GM21360 (cell line): Measurements from ENCODE around the gene RPP25L.

Experiments used
- ATAC-seq: cut with Tn5 transposase; IDR thresholded peaks from one replicate; pipeline ENCODE4 v1.9.1; 2021; ENCODE audit warnings: mild to moderate bottlenecking, moderate library complexity; ENCODE audit not compliant: unreplicated experiment

The RPP25L gene

DNA sequence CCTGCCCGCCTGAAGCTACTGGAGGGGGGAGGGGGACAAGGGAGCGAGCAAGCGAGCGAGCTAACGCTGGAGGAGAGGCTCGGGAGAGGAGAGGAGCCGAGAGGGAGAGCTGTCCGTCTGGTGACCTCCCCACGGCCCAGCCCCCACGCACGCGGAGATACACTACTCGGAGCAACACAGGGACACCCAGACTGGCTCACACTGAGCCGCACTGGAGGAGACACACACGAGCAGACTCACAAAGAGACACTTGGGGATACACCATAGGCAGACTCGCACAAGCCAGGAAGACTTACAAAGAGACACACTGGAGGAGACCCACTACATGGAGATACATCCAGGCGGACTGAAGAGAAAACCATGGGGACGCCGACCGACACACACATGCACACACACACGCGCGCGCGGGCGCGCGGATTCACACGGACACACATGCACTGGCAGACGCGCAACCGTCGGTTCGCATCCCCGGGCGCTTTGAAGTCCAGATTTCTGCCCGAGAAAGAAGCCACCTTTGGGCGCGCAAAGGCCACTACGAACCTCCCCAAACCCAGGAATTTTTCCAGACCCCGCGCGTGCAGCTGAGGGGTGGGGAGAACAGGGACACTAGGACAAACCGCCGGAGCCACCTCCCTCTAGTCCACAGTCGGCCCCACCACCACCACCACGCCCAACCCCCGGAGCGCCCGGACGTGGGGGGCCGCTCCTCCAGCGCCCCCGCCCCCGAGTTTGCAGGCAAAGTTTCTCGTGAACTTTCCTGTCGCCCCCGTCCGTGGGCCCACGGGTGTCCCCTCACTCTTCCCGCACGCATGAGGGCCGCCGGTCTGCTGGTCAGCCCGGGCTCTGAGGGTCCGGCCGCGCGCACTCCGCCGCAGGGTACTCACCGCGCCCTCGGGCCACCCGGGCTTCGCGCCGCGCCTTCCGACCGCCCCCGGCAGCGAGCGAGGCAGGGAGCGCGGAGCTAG is 22.9 kb downstream of the RPP25L start:
- ATAC-seq: no peak

DNA sequence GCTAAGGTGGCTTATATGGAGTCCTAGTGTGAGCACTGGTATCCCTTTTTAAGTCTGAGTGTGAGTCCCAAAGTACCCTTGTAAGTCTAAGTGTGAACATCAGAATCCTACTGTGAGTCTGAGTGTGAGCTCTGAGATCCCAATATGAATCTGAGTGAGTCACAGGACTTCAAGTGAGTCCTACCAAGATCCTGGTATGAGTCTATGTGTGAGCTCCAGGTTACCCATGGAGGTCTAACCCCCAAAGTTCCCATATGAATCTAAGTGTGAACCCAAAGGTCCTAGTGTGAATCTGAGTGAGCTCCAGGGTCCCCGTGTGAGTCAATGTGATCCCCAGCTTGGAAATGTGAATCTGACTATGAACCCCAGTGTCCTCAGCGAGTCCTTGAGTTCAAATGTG is 24.6 kb downstream of the RPP25L start:
- no peak for ATAC-seq

DNA sequence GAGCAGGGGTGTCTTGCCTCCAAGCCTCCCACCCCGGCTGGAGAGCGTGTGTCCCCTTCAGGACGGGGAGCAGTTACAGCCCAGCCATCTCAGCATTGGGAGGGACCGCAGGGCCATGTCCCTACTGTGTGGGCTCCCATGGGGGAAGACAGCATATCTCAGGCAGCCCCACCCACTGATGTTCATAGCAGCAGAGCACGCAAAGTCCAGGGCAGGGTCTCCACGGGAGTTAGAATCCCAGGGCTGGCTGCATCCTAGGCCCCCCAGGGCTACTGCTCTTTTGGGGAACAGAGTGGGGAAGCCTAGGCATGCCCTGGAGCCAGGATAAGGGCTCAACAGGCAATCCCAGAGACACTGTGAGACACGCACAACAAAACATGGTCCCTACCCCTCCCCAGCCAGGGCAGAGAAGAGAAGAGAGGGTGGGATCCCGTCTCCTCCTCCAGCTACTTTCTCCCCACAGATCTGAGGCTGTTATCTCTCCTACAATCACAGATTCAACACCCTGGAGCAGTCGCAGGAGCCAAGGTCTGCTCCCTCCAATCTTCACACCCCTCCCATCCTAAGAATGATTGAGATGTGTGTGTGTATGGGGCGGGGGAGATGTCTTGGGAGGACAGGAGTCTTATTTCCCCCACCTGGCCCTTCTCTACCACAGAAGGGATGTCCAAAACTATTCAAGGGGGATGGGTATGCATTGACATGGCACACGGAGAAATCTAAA is 25.8 kb downstream of the RPP25L start:
- ATAC-seq: no peak

DNA sequence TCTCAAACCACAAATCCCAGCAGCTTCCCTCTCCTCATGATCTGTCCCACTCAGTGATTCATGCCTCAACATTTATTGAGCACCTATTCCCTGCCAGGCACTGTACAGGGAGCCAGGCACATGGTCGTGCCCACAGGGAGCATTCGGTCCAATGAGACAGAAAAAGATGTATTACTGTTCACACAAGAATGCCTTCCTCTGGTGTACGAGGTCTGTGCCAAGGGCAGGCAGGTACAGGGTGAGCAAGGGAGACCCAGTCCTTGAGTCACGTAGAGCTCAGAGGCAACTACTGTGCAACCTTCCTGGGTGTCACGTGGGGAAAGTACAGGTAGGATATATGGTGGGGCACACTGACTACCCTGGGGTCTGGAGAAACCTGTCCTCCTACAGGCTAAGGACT is 26.9 kb downstream of the RPP25L start:
- no peak for ATAC-seq

DNA sequence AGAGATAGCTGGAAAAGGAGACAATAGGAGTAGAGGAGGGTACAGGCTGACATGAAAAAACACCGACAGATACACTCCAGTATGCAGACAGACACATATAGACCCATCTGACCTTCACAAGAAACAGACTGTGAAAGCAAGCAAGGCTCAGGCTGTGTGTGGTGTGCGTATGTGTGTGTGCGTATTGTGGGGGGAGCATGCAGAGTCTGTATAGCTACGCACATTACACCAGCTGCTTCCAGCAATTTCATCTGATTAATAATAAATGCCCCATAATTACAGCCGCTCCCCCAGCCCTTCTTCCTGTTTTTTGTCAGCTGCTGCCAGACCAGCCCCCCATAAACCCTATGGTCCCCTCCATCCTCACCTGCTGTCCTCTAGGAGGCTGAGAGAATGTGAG is 29.1 kb downstream of the RPP25L start:
- ATAC-seq: no peak

DNA sequence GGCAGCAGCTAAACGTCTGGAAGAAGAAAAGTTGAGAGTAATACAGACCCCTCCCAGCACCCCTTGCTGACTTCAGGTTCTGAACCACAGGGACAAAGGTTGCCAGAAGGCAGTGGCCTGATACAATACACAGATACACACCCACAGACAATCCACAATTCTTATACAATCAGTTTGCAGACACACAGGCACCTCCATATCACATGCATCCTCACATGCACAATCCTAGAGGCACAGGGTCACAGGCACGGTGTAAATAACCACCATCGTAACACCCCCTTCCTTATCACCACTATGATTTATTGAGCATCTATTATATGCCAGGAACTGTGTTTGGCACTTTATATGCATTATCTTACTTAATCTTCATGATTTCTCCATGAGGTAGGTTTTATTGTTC is 30.6 kb downstream of the RPP25L start:
- ATAC-seq: no peak

DNA sequence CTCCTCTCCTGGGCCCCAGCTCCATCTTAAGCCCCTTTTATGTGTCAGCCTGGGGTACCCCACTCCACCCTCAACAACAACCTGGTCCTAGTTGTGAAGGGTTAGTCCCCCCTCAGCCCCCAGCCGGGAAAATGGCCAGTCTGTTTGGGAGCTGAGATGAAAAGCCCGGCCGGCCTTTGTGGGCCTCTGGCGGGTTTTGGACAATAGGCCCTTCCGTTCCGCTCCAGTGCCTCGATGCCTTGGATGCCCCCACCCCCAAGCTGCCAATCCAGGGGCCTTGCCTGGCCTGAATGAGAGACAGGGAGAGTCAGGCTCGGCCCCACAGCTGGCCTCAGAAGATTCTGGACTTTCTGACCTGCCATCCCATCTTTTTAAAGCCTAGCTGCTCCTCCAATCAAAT is 31.5 kb downstream of the RPP25L start:
- no peak for ATAC-seq

DNA sequence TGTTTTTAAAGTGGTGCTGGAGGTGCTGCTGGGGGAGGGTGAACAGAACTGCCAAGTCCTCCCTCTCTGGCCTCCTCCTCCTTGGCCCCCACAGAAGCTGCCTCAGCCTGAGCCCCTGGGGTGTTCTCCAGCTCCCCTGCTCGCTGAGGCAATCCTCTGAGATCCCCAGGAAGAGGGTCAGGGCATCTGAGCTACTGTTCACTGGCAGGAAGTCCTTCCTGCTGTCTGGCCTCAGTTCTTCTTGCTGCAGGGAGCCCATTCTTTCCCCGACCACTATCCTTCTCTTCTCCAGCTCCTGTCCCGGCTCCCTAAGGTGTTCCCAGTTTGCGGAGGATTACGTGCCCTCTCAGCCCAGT is 32.1 kb downstream of the RPP25L start:
- ATAC-seq: no peak

DNA sequence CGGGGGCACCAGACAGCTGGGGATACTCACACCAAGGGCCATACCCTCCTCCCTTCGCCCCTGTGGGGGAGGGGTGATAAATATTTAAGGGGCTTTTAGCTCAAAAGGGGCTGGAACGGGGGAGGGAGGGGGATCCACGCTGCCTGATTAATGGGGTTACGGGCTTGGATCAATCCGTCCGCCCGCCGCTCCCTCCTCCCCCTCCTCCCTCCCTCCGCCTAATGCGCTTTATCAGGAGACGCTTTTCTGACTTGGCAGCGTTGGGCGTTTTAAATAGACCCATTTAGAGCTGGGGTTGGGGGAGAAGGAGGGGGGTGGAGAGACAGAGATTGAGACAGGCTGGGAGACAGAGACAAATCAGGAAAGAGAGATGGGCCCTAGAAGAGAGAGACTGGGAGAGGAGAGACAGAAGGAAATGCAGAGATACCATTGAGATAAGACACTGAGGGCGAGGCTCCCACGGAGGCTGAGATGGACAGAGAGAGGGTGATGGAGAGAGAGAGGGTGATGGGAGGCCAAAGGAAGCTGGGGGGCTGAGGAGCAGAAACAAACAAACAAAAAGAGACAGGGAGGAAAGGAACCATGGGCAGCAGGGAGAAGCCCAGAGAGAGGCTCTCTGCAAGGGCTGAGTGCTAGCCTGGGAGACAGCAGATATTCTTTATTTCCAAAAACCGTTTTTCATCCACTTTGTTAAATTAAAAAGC is 32.6 kb downstream of the RPP25L start:
- ATAC-seq: no peak

DNA sequence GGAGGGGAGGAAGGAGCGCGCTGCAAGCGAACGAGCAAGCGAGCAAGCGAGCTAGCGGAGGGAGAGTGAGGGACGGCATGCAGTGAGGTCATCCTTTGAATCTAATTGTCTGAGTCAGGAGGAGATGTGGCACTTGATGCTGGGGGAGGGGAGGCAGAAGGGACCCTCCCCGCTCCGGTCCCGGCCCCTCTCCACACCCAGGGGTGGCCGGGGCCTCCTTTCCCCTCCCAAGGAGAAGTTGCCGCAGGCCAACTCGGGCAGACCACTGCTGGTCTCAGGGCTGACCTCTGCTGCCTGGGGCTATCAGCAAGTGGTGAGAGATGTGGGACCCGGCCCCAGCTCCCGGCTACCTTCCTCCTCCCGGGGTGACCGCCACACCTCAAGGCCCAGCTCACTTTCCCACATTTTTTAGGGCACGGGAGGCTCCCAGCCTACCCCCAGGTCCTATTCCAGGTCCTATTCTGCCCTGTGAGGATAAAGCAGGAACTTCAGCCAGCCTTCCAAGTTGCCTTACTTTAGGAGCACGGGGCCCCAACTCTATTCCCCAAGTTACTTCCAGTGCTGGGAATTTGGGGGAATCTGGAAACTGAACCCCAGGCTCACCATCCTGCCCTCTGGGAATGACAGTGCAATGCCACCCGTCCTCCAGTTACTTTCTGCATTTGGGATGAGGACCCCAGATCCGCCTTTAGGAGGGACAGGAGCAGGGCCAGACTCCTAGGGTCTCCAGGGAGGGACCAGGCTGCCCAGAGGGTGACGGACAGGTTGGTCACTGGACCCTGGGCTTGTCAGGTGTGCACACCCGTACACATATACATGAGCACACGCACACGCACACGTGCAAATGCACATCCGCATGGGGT is 33.4 kb downstream of the RPP25L start:
- ATAC-seq: no peak

DNA sequence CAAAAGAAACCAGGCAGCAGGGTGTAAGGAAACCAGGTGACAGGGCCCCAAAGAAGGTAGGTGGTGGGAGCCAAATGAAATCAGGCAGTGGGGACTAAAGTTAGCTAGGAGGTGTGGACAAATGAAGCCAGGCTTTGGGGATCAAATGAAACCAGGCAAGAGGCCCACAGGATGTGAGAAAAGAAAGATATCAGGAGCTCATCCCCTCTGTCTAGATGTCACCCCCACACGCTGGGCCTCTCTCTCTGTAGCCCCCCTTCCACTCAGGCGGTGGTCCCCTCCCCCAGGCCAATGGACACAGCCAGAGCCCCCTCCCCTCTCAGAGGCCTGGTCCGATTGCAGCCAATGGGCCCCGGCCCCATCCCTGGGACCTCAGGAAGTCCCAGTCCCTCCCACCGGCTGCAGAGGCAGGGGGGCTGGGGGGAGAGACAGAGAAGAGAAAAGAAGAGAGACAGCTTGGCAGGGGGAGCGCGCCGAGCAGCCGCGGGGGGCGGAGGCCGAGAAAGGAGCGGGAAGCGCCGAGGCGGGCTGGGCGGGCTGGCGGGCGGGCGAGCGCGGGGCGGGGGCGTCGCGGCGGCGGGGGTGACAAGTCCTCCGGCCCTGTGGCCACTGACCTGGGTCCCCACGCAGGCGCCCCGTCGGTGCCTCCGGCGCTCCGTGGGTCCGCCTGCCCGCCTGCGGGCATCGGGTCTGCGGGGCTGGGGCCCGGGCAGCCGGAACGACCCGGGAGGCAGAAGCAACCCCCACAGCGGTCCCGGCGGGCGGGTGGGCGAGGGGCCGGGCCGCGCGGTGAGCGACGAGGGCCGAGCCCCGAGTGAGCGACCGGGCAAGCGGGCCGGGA is 34.3 kb downstream of the RPP25L start:
- no peak for ATAC-seq

DNA sequence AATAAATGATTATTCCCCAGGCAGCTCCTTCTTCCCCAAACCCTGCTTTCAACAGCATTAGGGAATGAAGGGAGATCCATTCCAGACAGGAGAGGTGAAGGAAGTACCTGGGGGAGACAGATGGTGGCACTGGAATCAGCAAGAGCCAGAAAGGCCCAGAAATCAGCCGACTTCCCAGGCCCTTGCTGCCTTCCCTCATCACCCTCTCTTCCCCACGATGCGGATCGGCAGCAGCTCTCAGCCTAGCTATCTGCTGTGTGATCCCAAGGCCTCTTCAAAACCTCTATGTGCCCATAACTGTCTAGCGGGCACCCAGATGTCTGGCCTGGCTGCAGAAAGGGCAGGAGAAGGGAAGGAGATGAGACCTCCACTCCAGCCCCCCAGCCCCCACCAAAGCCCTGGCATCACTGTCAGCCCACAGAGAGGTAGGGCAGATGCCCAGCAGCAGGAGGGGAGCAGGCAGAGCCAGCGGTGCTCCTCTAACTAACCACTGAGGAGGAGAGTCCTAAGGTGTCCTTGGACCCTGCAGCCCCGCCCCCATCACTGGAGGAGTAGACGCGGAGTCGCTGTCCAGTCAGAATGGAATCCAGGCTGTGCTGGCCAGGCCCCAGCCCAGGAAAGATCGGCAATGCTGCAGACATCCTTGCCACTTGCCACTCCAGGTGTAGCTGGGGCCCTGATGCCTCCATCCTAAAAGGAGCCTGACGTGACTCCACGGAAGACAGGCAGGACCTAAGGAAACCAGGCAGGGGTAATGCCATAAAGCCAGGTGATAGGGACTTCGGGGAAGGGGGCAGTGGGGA is 35.1 kb downstream of the RPP25L start:
- no peak for ATAC-seq

DNA sequence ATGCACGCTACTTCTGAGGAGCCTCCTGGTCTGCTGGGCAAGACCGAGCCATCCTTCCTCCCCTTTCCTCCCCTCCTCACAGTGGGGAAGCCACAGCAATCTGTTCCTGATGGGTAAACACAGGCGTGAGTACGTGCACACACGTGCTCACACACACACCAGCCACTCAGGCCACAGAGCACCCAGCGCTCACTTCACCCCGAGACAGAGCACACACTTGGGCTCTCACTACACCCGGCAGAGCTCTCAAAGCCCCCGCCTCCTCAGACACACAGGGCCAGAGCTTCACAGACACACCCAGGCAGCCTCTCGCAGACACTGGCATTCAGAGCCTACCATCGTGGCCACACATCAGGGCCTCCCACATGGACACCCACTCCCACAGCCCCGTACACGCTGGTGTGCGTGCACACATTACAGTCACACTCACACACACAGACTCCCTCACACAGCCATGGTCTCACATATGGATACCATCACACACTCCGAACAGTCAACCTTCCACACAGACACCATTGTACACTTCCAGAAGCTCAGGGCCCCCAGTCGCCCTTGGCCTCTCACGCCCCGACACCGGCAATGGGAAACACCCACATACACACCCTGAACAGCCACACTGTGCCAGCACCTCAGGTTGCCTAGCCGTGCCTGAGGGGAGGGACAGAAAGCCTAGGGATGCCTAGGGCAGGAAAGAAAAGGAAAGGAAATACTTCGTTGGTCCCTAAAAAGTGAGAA is 35.9 kb downstream of the RPP25L start:
- ATAC-seq: no peak

DNA sequence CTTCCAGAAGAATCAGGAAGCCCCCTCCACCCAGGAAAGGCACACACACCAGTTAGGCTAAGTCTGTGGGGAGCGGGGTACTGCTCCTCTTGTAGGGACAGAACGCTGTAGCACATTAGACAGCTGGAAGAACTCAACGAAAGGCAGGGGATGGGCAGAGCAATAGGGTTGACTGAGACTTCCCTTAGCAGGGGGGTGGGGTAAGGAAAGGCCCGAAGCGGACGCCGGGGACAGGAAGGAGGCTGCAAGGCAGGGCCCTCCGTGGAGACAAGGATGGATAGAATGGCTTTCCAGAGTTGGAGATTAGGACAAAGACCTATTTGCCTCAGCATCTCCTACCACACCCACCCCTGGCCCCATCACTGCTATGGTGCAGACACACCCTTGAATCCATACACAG is 36.7 kb downstream of the RPP25L start:
- no peak for ATAC-seq

DNA sequence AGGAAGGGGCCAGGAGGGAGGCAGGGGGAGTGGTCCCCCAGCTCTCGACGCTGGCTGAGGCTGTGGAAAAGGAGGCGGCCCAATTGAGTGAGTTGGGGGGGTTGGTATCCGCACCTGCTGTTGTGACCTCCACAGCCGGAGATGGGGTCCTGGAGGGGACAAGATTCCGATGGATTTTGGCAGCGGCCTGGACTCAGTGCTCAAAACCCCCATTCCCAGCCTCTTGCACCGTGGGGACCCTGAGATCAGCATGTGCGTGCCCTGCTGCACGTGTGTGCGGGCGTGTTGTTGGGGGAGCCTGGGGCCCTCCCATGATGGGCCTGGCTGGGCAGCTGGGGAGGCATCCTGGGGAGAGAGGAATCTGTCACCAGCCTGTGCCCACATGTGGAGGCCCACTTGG is 37.3 kb downstream of the RPP25L start:
- ATAC-seq: no peak

DNA sequence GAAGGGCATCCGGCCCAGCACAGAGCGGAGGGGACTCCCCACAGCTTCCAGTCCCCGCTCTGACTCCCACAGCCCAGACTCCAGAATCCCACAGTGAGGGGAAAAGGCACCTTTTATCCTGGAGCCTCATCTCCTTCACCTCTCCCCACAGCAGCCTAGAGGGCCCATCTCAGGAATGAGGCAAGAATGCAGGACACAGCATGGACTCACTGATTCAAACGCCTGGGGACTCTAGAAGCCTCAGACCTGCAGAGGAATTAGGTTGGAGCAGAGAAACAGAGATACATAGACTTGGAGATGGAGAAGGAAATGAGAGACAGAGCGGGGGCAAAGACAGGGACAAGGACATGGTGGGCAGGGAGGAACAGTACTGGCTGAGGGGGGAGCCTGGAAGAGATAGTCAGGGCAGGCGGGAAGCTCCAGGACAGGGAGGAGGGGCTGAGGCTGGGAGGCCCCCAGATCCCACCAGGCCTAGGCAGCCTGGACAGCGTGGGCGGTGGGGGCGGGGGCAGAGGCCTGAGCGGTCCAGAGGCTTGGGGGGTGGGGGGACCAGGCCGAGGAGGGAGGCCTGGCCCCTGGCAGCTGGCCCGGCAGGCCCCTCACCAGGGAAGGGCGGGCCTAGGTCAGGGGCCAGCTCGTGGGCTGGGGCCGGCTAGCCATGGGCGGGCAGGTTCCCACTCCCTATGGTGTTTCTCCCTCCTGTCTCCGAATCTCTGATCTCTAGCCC is 38.1 kb downstream of the RPP25L start:
- no peak for ATAC-seq

DNA sequence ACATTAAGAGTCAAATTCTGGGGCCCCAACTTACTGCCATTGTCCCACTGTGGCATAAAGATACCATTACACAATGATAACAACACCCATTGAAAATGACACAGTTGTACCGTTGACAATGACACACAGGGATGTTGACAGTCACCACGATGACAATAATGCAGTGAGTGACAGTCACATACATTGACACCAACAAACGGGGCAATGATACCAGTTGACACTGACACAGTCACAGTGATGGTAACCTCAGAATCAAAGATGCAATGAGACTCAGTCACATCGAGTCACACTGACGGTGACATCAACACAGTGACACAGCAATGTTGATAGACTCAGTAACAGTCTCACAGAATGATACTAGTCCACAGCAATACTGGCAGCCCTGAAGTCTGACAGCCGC is 39.3 kb downstream of the RPP25L start:
- ATAC-seq: no peak

DNA sequence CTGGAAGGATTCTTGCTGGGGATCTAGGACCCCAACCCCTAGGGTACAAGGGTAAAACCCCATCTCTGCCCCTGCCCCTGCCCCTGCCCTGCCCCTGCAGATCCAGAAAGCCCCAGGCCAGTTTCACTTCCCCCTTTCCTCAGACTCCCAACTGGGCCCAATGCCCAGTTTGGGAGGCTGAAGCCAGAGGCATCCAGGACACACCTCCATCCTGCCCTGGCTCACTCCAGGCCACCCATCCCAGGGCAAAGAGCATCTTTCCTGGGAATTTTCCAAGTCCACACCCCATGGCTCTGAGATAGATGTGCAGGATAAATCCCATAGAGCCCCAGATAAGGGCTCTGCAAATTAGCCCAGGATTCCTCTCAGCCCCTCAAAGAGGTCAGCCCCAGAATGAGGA is 39.8 kb downstream of the RPP25L start:
- no peak for ATAC-seq
